Renal cortical epithelial cell (primary cell): Measurements from ENCODE around the gene GRIK5. TPM values are rescaled to one million over a fixed set of nuclear protein-coding genes. Genes with fewer than 3 reads are reported as not detected.
A peak's percentile ranks its signal among the peaks of the same experiment; 100 is the strongest.

Experiments used
- DNase-seq: peaks from one replicate; pipeline ENCODE4 v3.0.0-alpha.2; 2011; ENCODE audit warnings: low read depth
- total RNA-seq: library from RNA; depleted of rRNA; stranded (reverse); fragments of >200 nt; gene quantifications from 2 replicates; pipeline ENCODE4 v1.2.3, GENCODE V29; 2014

Gene GRIK5
- total RNA-seq, 1 donor from 2014 or later = 27.0 TPM

DNA sequence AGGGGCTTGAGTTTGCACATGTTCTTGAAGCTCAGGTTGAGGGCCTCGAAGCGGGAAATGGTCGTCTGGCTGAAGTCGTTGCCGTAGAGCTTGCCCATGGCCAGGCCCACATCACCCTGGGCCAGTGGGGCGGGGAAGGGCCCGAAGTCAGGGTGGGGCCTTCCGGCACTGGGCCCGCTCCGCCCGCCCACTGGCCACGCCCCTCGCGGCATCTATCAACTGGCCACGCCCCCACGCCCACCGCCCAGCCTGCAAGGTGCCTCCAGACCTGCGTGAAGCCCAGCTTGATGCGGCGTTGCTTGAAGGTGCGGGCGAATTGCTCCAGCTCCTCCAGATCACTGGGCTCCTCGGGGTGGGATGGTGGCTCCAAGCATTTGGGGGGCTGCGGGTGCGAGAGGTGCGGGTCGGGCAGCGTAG is 25.8 kb upstream of the GRIK5 start:
- no peak for DNase-seq

- DNase-seq = no peak
Measured at GRCh38 chr19:42095142-42095813, 25.3 kb upstream of the GRIK5 start.

DNA sequence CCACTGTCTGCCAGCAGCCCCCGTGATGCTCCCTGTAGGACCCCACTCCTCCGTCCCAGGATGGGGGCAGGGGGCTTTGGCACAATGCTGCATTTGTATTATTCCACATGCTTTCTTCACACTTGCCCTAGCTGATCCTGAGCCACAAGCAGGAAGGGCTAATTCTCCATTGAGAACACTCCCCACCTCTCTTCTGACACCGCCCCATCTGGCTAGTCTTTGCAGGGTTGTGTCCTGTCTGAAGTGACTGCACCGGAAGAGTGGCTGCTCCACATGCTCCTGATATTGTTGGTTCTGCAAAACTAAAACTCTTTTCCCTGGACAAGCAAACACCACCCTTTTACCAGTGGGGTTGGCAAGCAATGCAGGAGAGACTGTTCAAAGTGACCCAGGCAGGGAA is 23.9 kb upstream of the GRIK5 start:
- no peak for DNase-seq

- DNase-seq = no peak
Measured at GRCh38 chr19:42093505-42093904, 23.5 kb upstream of the GRIK5 start.

- no peak for DNase-seq
Measured at GRCh38 chr19:42092350-42092749, 22.3 kb upstream of the GRIK5 start.

GRCh38 chr19:42091742-42092141 is 21.7 kb upstream of the GRIK5 start:
- DNase-seq = no peak

DNA sequence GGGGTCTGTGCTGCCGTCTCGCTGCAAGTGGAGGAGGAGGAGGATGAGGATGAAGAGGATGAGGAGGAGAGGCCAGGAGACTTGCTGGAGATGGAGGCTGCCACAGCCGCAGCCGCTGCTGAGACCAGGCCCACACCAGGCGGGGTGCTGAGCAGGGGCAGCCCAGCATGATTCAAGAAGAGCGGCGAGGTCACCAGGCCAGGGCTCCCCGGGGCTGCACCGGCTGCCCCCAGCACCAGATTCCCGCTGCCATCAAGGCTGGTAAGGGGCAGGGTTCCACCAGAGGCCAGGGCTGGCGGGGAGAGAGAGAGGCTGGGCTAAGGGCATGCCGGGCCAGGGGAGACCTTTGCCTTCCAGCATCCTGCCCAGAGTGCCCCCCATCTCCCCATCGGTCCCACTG is 21.3 kb upstream of the GRIK5 start:
- DNase-seq = no peak

GRCh38 chr19:42090672-42091071 is 20.7 kb upstream of the GRIK5 start:
- DNase-seq = no peak

DNA sequence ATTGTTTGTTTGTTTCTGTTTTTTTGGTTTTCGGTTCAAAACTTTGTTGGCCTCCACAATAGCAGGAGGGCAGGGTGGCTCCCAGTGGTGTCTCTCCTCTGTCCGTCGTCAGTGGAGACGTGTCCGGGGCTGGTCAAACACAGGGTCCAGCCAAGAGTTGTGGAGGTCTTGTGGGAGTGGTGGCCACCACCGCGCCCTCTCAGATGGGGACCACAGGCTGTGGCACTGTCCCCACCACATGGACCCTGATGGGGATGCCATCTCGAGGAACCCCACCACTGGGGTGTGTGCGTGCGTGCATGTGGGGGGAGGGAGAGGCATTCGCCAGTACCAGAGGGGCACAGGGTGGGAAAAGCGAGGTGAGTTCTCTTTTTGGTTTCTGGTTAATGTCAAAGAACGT is 19.8 kb upstream of the GRIK5 start:
- no peak for DNase-seq

DNA sequence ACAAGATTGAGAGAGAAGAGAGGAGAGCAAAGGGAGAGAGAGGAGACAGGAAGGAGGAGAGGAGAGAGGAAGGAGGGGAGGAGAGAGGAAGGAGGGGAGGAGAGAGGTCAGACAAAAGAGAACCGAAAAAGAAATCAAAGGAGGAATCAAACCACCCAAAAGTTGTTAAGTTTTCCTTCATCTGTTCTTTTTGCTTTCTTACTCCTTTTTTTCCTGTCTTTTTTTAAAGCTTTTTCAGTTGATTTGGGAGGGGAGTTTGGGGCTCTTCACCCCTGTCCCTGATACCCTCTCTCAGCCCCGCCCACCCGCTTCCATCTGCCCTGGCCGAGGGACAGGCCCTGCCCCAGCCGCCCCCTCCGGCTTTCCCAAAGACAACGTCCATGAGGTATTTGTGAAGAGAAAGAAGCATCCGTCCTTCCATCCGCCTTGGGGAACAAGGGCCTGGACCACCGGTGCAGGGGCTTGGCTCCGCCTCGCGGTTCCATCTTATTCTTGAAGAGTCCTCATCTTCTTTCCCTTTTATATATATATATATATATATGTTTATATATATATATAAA is 19.3 kb upstream of the GRIK5 start:
- no peak for DNase-seq

DNA sequence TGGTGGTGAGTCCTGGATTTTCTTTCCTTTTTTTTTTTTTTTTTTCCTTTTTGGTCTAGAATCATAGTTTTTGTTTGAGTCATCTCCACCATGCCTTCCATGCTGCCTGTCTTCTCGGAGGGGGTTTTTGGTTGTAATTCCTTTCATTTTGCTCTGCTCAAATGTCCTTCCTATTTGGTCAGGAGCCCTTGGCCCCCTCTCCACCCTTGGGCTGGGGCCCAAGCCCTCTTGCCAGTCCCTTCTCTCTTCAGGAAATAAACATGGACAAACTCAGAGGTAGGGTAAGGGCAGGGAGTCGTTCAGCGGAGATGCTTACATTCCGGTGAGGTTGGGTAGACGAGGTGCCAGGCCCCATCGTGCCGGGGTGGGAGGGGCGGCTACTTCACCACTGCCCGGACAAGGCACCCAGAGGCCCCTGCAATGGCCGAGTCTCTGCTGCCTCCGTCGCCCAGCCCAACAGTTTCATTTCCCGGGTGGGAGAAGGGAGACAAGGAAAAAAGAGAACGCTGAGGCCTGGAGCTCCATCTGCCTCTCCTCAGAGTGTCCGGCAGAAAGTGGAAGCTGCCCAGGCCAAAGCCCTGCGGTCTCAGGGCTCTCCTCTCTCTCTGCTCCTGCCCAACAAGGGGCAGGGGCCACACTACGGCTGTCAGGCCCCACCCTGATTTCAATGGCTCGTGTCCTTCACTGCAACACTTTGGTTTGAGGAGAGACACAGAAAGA is 18.6 kb upstream of the GRIK5 start:
- peak; percentile 53 for DNase-seq

- DNase-seq = no peak
Measured at GRCh38 chr19:42086770-42087550, 17.0 kb upstream of the GRIK5 start.

- DNase-seq = no peak
Measured at GRCh38 chr19:42086188-42086736, 16.3 kb upstream of the GRIK5 start.

GRCh38 chr19:42083537-42083936 is 13.5 kb upstream of the GRIK5 start:
- DNase-seq = no peak

- peak; percentile 37 for DNase-seq
Measured at GRCh38 chr19:42081584-42082203, 11.7 kb upstream of the GRIK5 start.

- no peak for DNase-seq
Measured at GRCh38 chr19:42080764-42081375, 10.9 kb upstream of the GRIK5 start.

GRCh38 chr19:42079886-42080763 is 10.1 kb upstream of the GRIK5 start:
- DNase-seq = no peak

DNA sequence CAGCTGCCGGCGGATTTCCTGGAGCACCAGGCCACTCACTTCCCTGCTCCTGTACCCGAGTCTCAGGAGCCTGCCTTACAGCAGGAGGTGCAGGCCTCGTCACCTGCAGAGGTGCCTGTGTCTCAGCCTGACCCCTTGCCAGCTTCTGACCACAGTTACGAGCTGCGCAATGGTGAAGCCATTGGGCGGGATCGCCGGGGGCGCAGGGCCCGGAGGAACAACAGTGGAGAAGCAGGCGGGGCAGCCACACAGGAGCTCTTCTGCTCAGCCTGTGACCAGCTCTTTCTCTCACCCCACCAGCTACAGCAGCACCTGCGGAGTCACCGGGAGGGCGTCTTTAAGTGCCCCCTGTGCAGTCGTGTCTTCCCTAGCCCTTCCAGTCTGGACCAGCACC is 9.3 kb upstream of the GRIK5 start:
- DNase-seq = no peak

GRCh38 chr19:42078538-42079275 is 8.7 kb upstream of the GRIK5 start:
- no peak for DNase-seq

DNA sequence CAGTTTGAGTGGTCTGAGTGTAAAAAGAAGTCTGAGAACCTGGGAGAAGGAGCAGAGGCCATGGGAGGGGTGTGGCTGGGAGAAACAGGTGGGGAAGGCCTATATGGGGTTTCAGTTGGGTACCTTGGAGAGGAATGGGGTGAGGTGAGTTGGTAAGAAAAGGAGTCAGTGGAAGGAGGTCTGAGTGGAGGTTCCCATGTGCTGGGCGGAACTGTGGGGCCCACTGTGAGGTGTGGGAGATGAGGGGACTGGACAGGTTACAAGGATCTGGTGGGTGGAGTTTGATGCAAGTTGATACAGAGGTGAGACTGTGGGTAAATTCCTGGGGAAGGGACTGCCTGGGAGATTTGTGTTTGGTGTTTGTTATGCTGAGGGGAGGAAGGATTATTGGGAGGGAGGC is 8.1 kb upstream of the GRIK5 start:
- no peak for DNase-seq
